PC-9 (cell line): ENCODE data around the gene MOV10L1. TPM values are rescaled to one million over a fixed set of nuclear protein-coding genes. Genes with fewer than 3 reads are reported as not detected.
"Not testable (repeated sequence)": the region's sequence is repeated elsewhere in the genome, so short reads cannot be mapped to it uniquely, and the experiment has no call there.

ENCODE experiments used
- BruUV-seq: library from RNA; stranded (reverse); fragments of 400-500 nt; replicated peaks from 2 replicates; lab custom pipeline; 2021; lab: Mats Ljungman, UMichigan
- CTCF ChIA-PET: fragments of 300-600 bp; sonication (Branson Sonifier 250); formaldehyde crosslinking; loops from one replicate; lab custom pipeline; 2022; ENCODE audit warnings: antibody characterized with exemption; lab: Charles Lee
- POLR2A ChIA-PET: fragments of 300-600 bp; sonication (Branson Sonifier 250); formaldehyde crosslinking; loops from one replicate; lab custom pipeline; 2022; ENCODE audit warnings: antibody characterized with exemption; ENCODE audit not compliant: unreplicated experiment; lab: Charles Lee
- DNase-seq, 2 experiments: peaks; one replicate each; pipeline versions ENCODE4 v3.0.0 to v3.0.0-alpha.2; 2015 to 2022; ENCODE audit warnings: mixed read lengths in 1 of 2
- H2AFZ ChIP-seq: fragments of 200-600 bp; sonication (generic); 2 replicates; pipeline ENCODE4 v1.8.1; 2017; ENCODE audit warnings: antibody characterized with exemption
- H3F3A ChIP-seq: fragments of 200-600 bp; sonication (generic); 2 replicates; pipeline ENCODE4 v1.8.1; 2017; ENCODE audit warnings: antibody characterized with exemption, mild to moderate bottlenecking, low read depth; ENCODE audit not compliant: insufficient read depth
- H3K27ac ChIP-seq: fragments of 200-600 bp; sonication (generic); 2 replicates; pipeline ENCODE4 v1.6.1; 2016; ENCODE audit warnings: mixed run types
- H3K27me3 ChIP-seq: fragments of 200-600 bp; sonication (generic); 2 replicates; pipeline ENCODE4 v1.6.1; 2016; ENCODE audit warnings: low read depth, mixed run types; ENCODE audit not compliant: insufficient read depth
- H3K36me3 ChIP-seq: fragments of 200-600 bp; sonication (generic); 2 replicates; pipeline ENCODE4 v1.6.1; 2016; ENCODE audit warnings: low read depth, mixed run types
- H3K4me1 ChIP-seq: fragments of 200-600 bp; sonication (generic); replicated peaks from 2 replicates; pipeline ENCODE4 v1.6.1; 2016; ENCODE audit warnings: mixed run types; ENCODE audit not compliant: insufficient read depth
- H3K4me2 ChIP-seq: fragments of 200-600 bp; sonication (generic); 2 replicates; pipeline ENCODE4 v1.6.1; 2017; ENCODE audit warnings: mixed run types
- H3K4me3 ChIP-seq: fragments of 200-600 bp; sonication (generic); 2 replicates; pipeline ENCODE4 v1.6.1; 2016; ENCODE audit warnings: mixed run types
- H3K79me2 ChIP-seq: fragments of 200-600 bp; sonication (generic); 2 replicates; pipeline ENCODE4 v1.6.1; 2017; ENCODE audit warnings: low read depth, mixed run types
- H3K9me2 ChIP-seq: fragments of 200-600 bp; sonication (generic); 2 replicates; pipeline ENCODE4 v1.8.1; 2017; ENCODE audit warnings: mild to moderate bottlenecking; ENCODE audit not compliant: insufficient read depth
- H3K9me3 ChIP-seq: fragments of 200-600 bp; sonication (generic); 2 replicates; pipeline ENCODE4 v1.8.1; 2016; ENCODE audit warnings: low read depth; ENCODE audit not compliant: insufficient read depth
- H4K20me1 ChIP-seq: fragments of 200-600 bp; sonication (generic); 2 replicates; pipeline ENCODE4 v1.8.1; 2017; ENCODE audit not compliant: insufficient read depth
- EZH2 ChIP-seq: fragments of 200-600 bp; sonication (generic); IDR thresholded peaks from 2 replicates; pipeline ENCODE4 v1.8.0; 2017; ENCODE audit warnings: antibody characterized with exemption, low read depth
- intact Hi-C: fragments of 100-400 bp; cut with micrococcal nuclease; formaldehyde crosslinking; loops from one replicate; pipeline ENCODE4 v1.10.0; 2022; ENCODE audit not compliant: unreplicated experiment
- total RNA-seq: library from RNA; stranded (reverse); gene quantifications from 2 replicates; pipeline ENCODE4 v1.2.3, GENCODE V29; 2021
- TF ChIP-seq, protein P1 (sequence below): fragments of 200-600 bp; sonication (generic); conservative IDR thresholded peaks from 2 replicates; pipeline ENCODE4 v1.6.1; 2017; ENCODE audit warnings: mixed run types, antibody characterized with exemption, mild to moderate bottlenecking, moderate library complexity

Gene MOV10L1
- total RNA-seq, 1 experiment from 2014 or later = not detected

DNA sequence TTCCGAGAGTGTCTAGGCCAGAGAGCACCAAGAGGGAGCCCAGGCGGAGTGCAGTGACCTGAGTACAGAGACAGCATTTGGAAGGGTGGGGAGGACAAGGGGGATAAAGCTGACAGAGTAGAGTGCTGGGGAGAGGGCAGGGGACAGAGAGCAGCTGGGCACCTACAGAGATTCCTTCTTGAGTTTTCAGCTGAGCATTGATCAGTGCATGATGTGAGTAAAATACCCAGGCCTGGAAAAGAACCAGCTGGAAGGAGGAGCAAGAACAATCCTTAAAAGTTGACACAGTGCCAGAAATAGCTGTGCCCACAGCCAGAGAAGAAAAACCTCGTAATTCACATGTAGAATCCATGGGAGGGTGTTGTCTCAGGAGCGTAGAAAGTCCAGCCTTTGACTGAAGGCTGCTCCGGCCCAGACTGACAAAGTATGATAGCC, 46.8 kb downstream of the MOV10L1 start:
- Histone ChIP-seq H3K79me2 (no peaks in the 10 kb centered on the region), H3K27me3 (peaks cover 17% of the 10 kb centered on the region), H3K4me3 (no peak overlapping the region), H2AFZ (no peak overlapping the region), H3K9me3 (0 out of 2 replicates have a peak, but pooled peaks cover 5% of the 10 kb centered on the region), H3K36me3 (no peaks in the 10 kb centered on the region), H4K20me1 (no peaks in the 10 kb centered on the region), H3F3A (no peaks in the 10 kb centered on the region), H3K4me1 (no peaks in the 10 kb centered on the region), H3K27ac (no peak overlapping the region), H3K9me2 (no peaks in the 10 kb centered on the region), H3K4me2 (no peak overlapping the region)
- ChIA-PET POLR2A (interaction anchor here (0.7 kb wide), 1 partner anchor 72 kb away, joined by 8 read pairs; no protein-coding TSS in a partner anchor), CTCF (no interaction called here)
- TF ChIP-seq, protein P1, sequence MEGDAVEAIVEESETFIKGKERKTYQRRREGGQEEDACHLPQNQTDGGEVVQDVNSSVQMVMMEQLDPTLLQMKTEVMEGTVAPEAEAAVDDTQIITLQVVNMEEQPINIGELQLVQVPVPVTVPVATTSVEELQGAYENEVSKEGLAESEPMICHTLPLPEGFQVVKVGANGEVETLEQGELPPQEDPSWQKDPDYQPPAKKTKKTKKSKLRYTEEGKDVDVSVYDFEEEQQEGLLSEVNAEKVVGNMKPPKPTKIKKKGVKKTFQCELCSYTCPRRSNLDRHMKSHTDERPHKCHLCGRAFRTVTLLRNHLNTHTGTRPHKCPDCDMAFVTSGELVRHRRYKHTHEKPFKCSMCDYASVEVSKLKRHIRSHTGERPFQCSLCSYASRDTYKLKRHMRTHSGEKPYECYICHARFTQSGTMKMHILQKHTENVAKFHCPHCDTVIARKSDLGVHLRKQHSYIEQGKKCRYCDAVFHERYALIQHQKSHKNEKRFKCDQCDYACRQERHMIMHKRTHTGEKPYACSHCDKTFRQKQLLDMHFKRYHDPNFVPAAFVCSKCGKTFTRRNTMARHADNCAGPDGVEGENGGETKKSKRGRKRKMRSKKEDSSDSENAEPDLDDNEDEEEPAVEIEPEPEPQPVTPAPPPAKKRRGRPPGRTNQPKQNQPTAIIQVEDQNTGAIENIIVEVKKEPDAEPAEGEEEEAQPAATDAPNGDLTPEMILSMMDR = no peak
- TF ChIP-seq EZH2 = no peak
- DNase-seq = no peak
- intact Hi-C loops = no loop called here
- BruUV-seq = no TSS peak

DNA sequence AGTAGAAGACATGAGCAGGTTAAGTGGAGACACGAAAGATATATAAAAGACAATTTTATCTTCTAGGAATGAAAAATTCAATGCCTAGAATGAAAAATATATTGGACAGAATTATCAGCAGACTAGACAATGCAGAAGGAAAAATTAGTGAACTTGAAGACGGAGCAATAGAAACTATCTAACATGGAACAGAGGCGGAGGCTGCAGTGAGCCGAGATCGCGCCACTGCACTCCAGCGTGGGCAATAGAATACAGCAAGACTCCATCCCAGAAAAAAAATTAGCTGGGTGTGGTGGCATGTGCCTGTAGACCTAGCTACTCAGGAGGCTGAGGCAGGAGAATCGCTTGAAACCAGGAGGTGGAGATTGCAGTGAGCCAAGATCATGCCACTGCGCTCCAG, 47.5 kb downstream of the MOV10L1 start:
- H3K4me2 ChIP-seq, H3K9me2 ChIP-seq, intact Hi-C loops, H3K36me3 ChIP-seq, H3F3A ChIP-seq, CTCF ChIA-PET, H3K27ac ChIP-seq, H4K20me1 ChIP-seq, H3K79me2 ChIP-seq, H3K4me3 ChIP-seq, H3K9me3 ChIP-seq, H2AFZ ChIP-seq, POLR2A ChIA-PET, H3K4me1 ChIP-seq, DNase-seq, BruUV-seq: not testable (repeated sequence)
- peaks cover 10% of the 10 kb centered on the region for H3K27me3 ChIP-seq

DNA sequence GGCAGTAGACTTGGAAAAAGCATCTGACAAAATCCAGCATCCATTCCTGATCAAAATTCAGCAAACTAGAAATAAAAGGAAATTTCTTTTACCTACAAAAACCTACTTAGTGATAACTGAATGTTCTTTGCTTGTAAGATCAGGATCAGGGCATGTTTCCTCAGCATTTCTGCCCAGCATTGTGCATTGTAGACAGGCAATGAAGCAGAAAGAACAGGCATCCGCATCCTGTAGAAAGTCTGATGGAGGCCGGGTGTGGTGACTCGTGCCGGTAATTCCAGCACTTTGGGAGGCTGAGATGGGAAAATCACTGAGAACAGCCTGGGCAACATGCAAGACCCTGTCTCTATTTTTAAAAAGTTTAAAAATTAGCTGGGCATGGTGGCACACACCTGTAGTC, 48.2 kb downstream of the MOV10L1 start:
- CTCF ChIA-PET = no interaction called here

More for the DNA sequence above, 48.2 kb downstream of the MOV10L1 start:
- H2AFZ ChIP-seq = no peak overlapping the region
- no peaks in the 10 kb centered on the region for H3F3A ChIP-seq
- DNase-seq = no peak
- H3K4me2 ChIP-seq = no peak overlapping the region
- TF ChIP-seq, protein P1 = no peak
- no peak for TF ChIP-seq EZH2
- peaks cover 10% of the 10 kb centered on the region for H3K27me3 ChIP-seq
- no peaks in the 10 kb centered on the region for H3K4me1 ChIP-seq
- no peaks in the 10 kb centered on the region for H3K36me3 ChIP-seq
- no peaks in the 10 kb centered on the region for H3K9me2 ChIP-seq
- no peak overlapping the region for H3K27ac ChIP-seq
- intact Hi-C loops = no loop called here
- POLR2A ChIA-PET = no interaction called here
- H3K4me3 ChIP-seq = no peak overlapping the region
- no peaks in the 10 kb centered on the region for H3K9me3 ChIP-seq
- BruUV-seq = no TSS peak
- H3K79me2 ChIP-seq = no peaks in the 10 kb centered on the region
- H4K20me1 ChIP-seq = no peaks in the 10 kb centered on the region
